OCI-LY1 (cell line): ENCODE results near the gene GPM6B.

Source experiments
- H2AFZ ChIP-seq: fragments of 200-600 bp; sonication (generic), shearing (Covaris generic); 2 replicates; pipeline ENCODE4 v1.6.0; 2014; ENCODE audit warnings: antibody characterized with exemption, mild to moderate bottlenecking, low read length
- H3F3A ChIP-seq: fragments of 200-600 bp; sonication (generic), shearing (Covaris generic); 2 replicates; pipeline ENCODE4 v1.6.0; 2014; ENCODE audit warnings: mild to moderate bottlenecking, antibody characterized with exemption, low read length, moderate library complexity; ENCODE audit not compliant: insufficient read depth
- H3K27ac ChIP-seq: fragments of 200-600 bp; sonication (generic); 2 replicates; pipeline ENCODE4 v1.5.1; 2014; ENCODE audit warnings: low read length, mixed run types, mild to moderate bottlenecking, low read depth; ENCODE audit not compliant: poor library complexity, severe bottlenecking
- H3K27me3 ChIP-seq: fragments of 200-600 bp; sonication (generic); 2 replicates; pipeline ENCODE4 v1.6.0; 2014; ENCODE audit warnings: antibody characterized with exemption, mild to moderate bottlenecking, low read length, moderate library complexity; ENCODE audit not compliant: insufficient read depth
- H3K36me3 ChIP-seq: fragments of 200-600 bp; sonication (generic); 2 replicates; pipeline ENCODE4 v1.6.1; 2014; ENCODE audit warnings: mild to moderate bottlenecking, antibody characterized with exemption, low read length, moderate library complexity, mixed read lengths; ENCODE audit not compliant: insufficient read depth
- H3K4me1 ChIP-seq: fragments of 200-600 bp; sonication (generic); 2 replicates; pipeline ENCODE4 v1.5.1; 2014; ENCODE audit warnings: mild to moderate bottlenecking, low read length, moderate library complexity; ENCODE audit not compliant: insufficient read depth, severe bottlenecking
- H3K4me2 ChIP-seq: fragments of 200-600 bp; sonication (generic), shearing (Covaris generic); 2 replicates; pipeline ENCODE4 v1.6.1; 2014; ENCODE audit warnings: low read length
- H3K4me3 ChIP-seq: fragments of 200-600 bp; sonication (generic); 2 replicates; pipeline ENCODE4 v1.5.1; 2014; ENCODE audit warnings: low read length, low read depth, mild to moderate bottlenecking, mixed read lengths; ENCODE audit not compliant: poor library complexity, severe bottlenecking
- H3K79me2 ChIP-seq: fragments of 200-600 bp; shearing (Covaris generic); 2 replicates; pipeline ENCODE4 v1.6.1; 2016; ENCODE audit warnings: mixed run types, low read length, mixed read lengths; ENCODE audit not compliant: insufficient read depth
- H3K9ac ChIP-seq: fragments of 200-600 bp; sonication (generic), shearing (Covaris generic); 2 replicates; pipeline ENCODE4 v1.6.1; 2014; ENCODE audit warnings: mild to moderate bottlenecking, low read length, mixed read lengths
- H3K9me2 ChIP-seq: fragments of 200-600 bp; sonication (generic), shearing (Covaris generic); 2 replicates; pipeline ENCODE4 v1.6.1; 2014; ENCODE audit warnings: low read depth, mild to moderate bottlenecking, low read length, mixed read lengths
- H3K9me3 ChIP-seq: fragments of 200-600 bp; shearing (Covaris generic); 2 replicates; pipeline ENCODE4 v1.6.1; 2014; ENCODE audit warnings: low read length, mixed read lengths
- H4K20me1 ChIP-seq: fragments of 200-600 bp; sonication (generic), shearing (Covaris generic); 2 replicates; pipeline ENCODE4 v1.6.0; 2016; ENCODE audit warnings: mild to moderate bottlenecking, low read length; ENCODE audit not compliant: insufficient read depth
- EZH2 ChIP-seq: fragments of 200-600 bp; sonication (generic), shearing (Covaris generic); IDR thresholded peaks from 2 replicates; pipeline ENCODE4 v1.8.0; 2017; ENCODE audit warnings: borderline replicate concordance, mixed run types, mild to moderate bottlenecking, antibody characterized with exemption, low read length, moderate library complexity, mixed read lengths
- TF ChIP-seq, protein P1 (sequence below): fragments of 200-600 bp; sonication (generic), shearing (Covaris generic); IDR thresholded peaks from 2 replicates; pipeline ENCODE4 v1.5.1; 2017; ENCODE audit warnings: mild to moderate bottlenecking, antibody characterized with exemption, low read length, moderate library complexity, mixed read lengths

Gene GPM6B

DNA sequence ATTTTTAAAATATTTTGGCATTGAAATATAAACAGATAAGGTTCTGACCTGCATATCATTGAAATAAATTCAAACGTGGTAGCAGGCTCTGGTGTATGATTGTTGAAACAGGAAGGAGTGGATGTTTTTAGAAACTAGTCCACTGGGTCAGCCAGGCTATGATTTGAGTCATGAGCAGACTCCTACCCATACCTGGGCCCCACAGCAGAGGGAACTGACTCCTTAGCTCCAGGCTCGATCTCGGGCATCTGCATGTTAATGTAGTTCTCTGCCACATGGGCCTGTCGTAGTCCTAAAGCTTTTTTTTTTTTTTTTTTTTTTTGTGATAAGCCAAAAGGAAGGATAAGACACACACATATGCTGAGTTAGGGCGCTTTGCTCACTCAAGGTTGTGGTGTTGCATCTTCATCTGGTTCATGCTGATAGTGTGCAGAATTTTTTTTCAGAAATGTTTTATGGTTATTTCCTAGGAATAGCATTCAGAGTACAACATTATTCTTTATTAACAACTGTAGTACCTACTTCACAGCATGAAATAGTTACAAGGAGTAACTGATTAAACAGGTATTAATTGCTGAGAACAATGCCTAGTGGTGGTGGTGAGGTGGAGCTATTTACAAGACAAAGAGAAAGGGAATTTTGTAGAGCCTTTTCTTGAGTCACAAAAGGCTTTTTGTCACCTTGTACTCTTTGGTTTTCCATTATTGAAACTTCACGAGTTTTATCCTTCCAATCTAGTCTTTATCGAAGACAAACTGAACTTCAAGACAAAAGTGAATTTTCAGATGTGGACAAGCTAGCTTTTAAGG lies 55.1 kb downstream of the GPM6B start:
- Histone ChIP-seq H3K27ac (no peak overlapping the region), H4K20me1 (no peaks in the 10 kb centered on the region), H3K4me1 (peaks cover 21% of the 10 kb centered on the region), H3K4me2 (no peak overlapping the region), H3K9me3 (no peaks in the 10 kb centered on the region), H3K4me3 (no peak overlapping the region), H3K36me3 (peaks cover 94% of the 10 kb centered on the region), H3K79me2 (no peaks in the 10 kb centered on the region), H3K9me2 (no peaks in the 10 kb centered on the region), H3F3A (no peaks in the 10 kb centered on the region), H3K9ac (no peak overlapping the region), H3K27me3 (no peaks in the 10 kb centered on the region), H2AFZ (no peak overlapping the region)
- no peak for TF ChIP-seq EZH2
- TF ChIP-seq, protein P1, sequence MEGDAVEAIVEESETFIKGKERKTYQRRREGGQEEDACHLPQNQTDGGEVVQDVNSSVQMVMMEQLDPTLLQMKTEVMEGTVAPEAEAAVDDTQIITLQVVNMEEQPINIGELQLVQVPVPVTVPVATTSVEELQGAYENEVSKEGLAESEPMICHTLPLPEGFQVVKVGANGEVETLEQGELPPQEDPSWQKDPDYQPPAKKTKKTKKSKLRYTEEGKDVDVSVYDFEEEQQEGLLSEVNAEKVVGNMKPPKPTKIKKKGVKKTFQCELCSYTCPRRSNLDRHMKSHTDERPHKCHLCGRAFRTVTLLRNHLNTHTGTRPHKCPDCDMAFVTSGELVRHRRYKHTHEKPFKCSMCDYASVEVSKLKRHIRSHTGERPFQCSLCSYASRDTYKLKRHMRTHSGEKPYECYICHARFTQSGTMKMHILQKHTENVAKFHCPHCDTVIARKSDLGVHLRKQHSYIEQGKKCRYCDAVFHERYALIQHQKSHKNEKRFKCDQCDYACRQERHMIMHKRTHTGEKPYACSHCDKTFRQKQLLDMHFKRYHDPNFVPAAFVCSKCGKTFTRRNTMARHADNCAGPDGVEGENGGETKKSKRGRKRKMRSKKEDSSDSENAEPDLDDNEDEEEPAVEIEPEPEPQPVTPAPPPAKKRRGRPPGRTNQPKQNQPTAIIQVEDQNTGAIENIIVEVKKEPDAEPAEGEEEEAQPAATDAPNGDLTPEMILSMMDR = no peak

DNA sequence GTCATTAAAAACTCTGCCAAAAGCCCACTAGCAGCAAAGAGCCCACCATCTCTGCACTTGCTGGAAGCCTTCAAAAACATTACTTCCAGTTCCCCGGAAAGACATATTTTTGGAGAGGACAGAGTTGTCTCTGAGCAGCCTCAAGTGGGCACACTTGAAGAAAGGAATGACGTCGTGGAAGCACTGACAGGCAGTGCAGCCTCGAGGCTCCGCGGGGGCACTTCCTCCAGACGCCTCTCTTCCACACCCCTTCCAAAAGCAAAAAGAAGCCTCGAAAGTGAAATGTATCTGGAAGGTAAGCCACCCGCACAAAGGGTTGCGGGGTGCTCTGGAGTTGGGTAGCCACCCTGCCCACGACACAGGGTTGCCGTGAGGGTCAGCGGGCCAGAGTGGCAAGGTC lies 56.5 kb downstream of the GPM6B start:
- Histone ChIP-seq H3K9me2 (no peaks in the 10 kb centered on the region), H3K4me3 (no peak overlapping the region), H3K27me3 (no peaks in the 10 kb centered on the region), H3K4me1 (peaks cover 21% of the 10 kb centered on the region), H3F3A (no peaks in the 10 kb centered on the region), H3K27ac (no peak overlapping the region), H3K9me3 (no peaks in the 10 kb centered on the region), H4K20me1 (no peaks in the 10 kb centered on the region), H3K4me2 (no peak overlapping the region), H3K79me2 (no peaks in the 10 kb centered on the region), H2AFZ (no peak overlapping the region), H3K9ac (no peak overlapping the region), H3K36me3 (peaks cover 93% of the 10 kb centered on the region)
- TF ChIP-seq, protein P1 = no peak
- no peak for TF ChIP-seq EZH2

DNA sequence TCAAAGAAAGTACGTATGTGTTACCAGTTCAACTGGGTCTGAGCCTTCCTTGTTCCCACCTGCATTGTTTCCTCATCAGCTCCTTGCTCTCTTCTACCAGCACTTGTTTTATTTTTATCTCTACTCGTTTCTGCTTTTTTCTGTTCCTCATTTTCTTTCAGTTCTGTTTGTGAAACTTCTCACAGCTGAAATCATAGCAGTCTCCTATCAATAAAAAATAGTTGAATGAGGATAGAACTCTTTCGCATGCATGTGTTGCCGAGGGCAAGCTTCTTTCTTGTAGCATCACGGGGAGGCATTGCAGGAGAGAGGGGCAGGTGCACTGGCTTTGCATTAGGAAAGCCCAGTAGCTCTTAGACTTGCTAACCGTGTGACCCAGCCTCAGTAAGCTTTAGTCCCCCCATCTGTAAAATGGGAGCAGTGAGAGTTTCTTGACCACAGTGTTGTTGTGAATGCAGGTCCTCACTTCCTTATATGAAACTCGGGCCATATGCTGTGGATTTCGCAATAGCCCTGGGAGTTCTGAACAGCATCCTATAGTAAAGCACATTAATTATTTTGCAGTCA lies 57.7 kb downstream of the GPM6B start:
- no peak overlapping the region for H3K4me3 ChIP-seq
- H3F3A ChIP-seq = no peaks in the 10 kb centered on the region
- no peak overlapping the region; the same call in 1 of the 2 replicates for H3K4me2 ChIP-seq
- H2AFZ ChIP-seq = no peak overlapping the region
- peaks cover 91% of the 10 kb centered on the region for H3K36me3 ChIP-seq
- no peak for TF ChIP-seq EZH2
- TF ChIP-seq, protein P1 = no peak
- no peaks in the 10 kb centered on the region for H3K9me3 ChIP-seq
- H3K9me2 ChIP-seq = no peaks in the 10 kb centered on the region
- H4K20me1 ChIP-seq = no peaks in the 10 kb centered on the region
- H3K27me3 ChIP-seq = no peaks in the 10 kb centered on the region
- H3K27ac ChIP-seq = peak overlapping the region; percentile 80
- no peaks in the 10 kb centered on the region for H3K79me2 ChIP-seq
- H3K4me1 ChIP-seq = peaks cover 25% of the 10 kb centered on the region
- peak overlapping the region; percentile 16; the same call in 1 of the 2 replicates for H3K9ac ChIP-seq
